ENCODE results near the gene KMT5B.

The KMT5B gene

GRCh38 chr11:68221406-68221805 is 8.3 kb upstream of the KMT5B start:
- no peak for DNase-seq (ENCODE audit: extremely low spot score)
- POLR2A ChIA-PET = no interaction called here
- CTCF ChIA-PET = interaction anchor here (0.9 to 3.4 kb wide), 2 partner anchors 12 to 76 kb away, joined by 3 to 11 read pairs; no protein-coding TSS in a partner anchor
- no peak for TF ChIP-seq CTCF (IDR thresholded peaks at IDR 0.05; ENCODE audit: control extremely low read depth, extremely low read depth, low read depth, missing control alignments)

GRCh38 chr11:68216171-68216938 is 3.3 kb upstream of the KMT5B start:
- ChIA-PET POLR2A (no interaction called here), CTCF (interaction anchor here (0.6 to 2.6 kb wide), 4 partner anchors 11 to 653 kb away, joined by 3 to 14 read pairs (median 4); no protein-coding TSS in a partner anchor)
- no peak for TF ChIP-seq CTCF (IDR thresholded peaks at IDR 0.05; ENCODE audit: control extremely low read depth, extremely low read depth, low read depth, missing control alignments)
- no peak for DNase-seq (ENCODE audit: extremely low spot score)

GRCh38 chr11:68215524-68216170 is 2.6 kb upstream of the KMT5B start:
- ChIA-PET POLR2A (no interaction called here), CTCF (interaction anchor here (0.6 to 2.6 kb wide), 4 partner anchors 10 to 654 kb away, joined by 3 to 14 read pairs (median 4); no protein-coding TSS in a partner anchor)
- TF ChIP-seq CTCF (IDR thresholded peaks at IDR 0.05; ENCODE audit: control extremely low read depth, extremely low read depth, low read depth, missing control alignments) = no peak

GRCh38 chr11:68215087-68215445 is 2.0 kb upstream of the KMT5B start:
- CTCF ChIA-PET = interaction anchor here (1.7 to 2.6 kb wide), 3 partner anchors 9 to 213 kb away, joined by 3 to 14 read pairs (median 4); no protein-coding TSS in a partner anchor
- DNase-seq (ENCODE audit: extremely low spot score) = peak; percentile 43
- POLR2A ChIA-PET = no interaction called here
- no peak for TF ChIP-seq CTCF (IDR thresholded peaks at IDR 0.05; ENCODE audit: control extremely low read depth, extremely low read depth, low read depth, missing control alignments)

More at GRCh38 chr11:68215524-68216170, 2.6 kb upstream of the KMT5B start:
- DNase-seq (ENCODE audit: extremely low spot score) = no peak

- CTCF ChIA-PET = interaction anchor here (1.7 to 2.6 kb wide), 3 partner anchors 9 to 213 kb away, joined by 3 to 14 read pairs (median 4); no protein-coding TSS in a partner anchor
- no peak for TF ChIP-seq CTCF (IDR thresholded peaks at IDR 0.05; ENCODE audit: control extremely low read depth, extremely low read depth, low read depth, missing control alignments)
- peak; percentile 37 for DNase-seq (ENCODE audit: extremely low spot score)
- POLR2A ChIA-PET = no interaction called here
Observed at GRCh38 chr11:68214173-68215086, 1.3 kb upstream of the KMT5B start.

All from GM10248 (cell line).